HepG2 (cell line): Measurements from ENCODE around the gene HAGHL. TPM values are rescaled to one million over a fixed set of nuclear protein-coding genes. Genes with fewer than 3 reads are reported as not detected.

Source experiments
- DMTF1 ChIP-seq: sonication (generic); formaldehyde crosslinking; IDR thresholded peaks from 2 replicates; pipeline ENCODE4 v1.4.0; 2020; ENCODE audit warnings: mild to moderate bottlenecking, missing genetic modification reagents
- EP300 ChIP-seq, 3 experiments: sonication (generic) in 1 of 3; formaldehyde crosslinking in 1 of 3; IDR thresholded peaks; 2 replicates each; pipeline versions ENCODE4 v1.5.1 to v1.6.1; 2011 to 2020; ENCODE audit warnings: low read depth in 2 of 3, low read length in 2 of 3, borderline replicate concordance in 1 of 3, improper control_type of control experiment in 1 of 3, mild to moderate bottlenecking in 1 of 3, missing genetic modification reagents in 1 of 3, moderate library complexity in 1 of 3
- HDAC6 ChIP-seq: fragments of 200-600 bp; sonication (generic); IDR thresholded peaks from 2 replicates; pipeline ENCODE4 v1.7.0; 2017; ENCODE audit warnings: mild to moderate bottlenecking, antibody characterized with exemption, low read length, low read depth
- MLLT10 ChIP-seq: sonication (generic); formaldehyde crosslinking; IDR thresholded peaks from 2 replicates; pipeline ENCODE4 v1.4.0; 2020; ENCODE audit warnings: missing genetic modification reagents
- PCBP2 ChIP-seq: fragments of 200-400 bp; formaldehyde crosslinking; optimal IDR thresholded peaks from 2 replicates; pipeline ENCODE3; 2018; ENCODE audit warnings: low read length, low read depth; ENCODE audit not compliant: poor library complexity, severe bottlenecking
- SIX1 ChIP-seq: sonication (generic); formaldehyde crosslinking; IDR thresholded peaks from 2 replicates; pipeline ENCODE4 v1.4.0; 2020; ENCODE audit warnings: missing genetic modification reagents, borderline replicate concordance
- SNAPC2 ChIP-seq: sonication (generic); formaldehyde crosslinking; IDR thresholded peaks from 2 replicates; pipeline ENCODE4 v1.8.1; 2022; ENCODE audit warnings: mild to moderate bottlenecking, missing genetic modification reagents
- TARDBP ChIP-seq: sonication (generic); formaldehyde crosslinking; IDR thresholded peaks from 2 replicates; pipeline ENCODE4 v1.8.0; 2022; ENCODE audit warnings: mild to moderate bottlenecking, missing genetic modification reagents
- TBX2 ChIP-seq: sonication (generic); formaldehyde crosslinking; IDR thresholded peaks from 2 replicates; pipeline ENCODE4 v1.5.0; 2020; ENCODE audit warnings: missing genetic modification reagents, mild to moderate bottlenecking, borderline replicate concordance
- ZBTB46 ChIP-seq: sonication (generic); formaldehyde crosslinking; IDR thresholded peaks from 2 replicates; pipeline ENCODE4 v1.4.0; 2020; ENCODE audit warnings: mild to moderate bottlenecking, missing genetic modification reagents, borderline replicate concordance
- ZBTB7B ChIP-seq: sonication (generic); formaldehyde crosslinking; IDR thresholded peaks from 2 replicates; pipeline ENCODE4 v1.4.0; 2020; ENCODE audit warnings: missing genetic modification reagents
- ZFAT ChIP-seq: sonication (generic); formaldehyde crosslinking; conservative IDR thresholded peaks from 2 replicates; pipeline ENCODE4 v1.8.1; 2023; ENCODE audit warnings: missing genetic modification reagents, inconsistent platforms
- ZFP91 ChIP-seq: sonication (generic); formaldehyde crosslinking; IDR thresholded peaks from 2 replicates; pipeline ENCODE4 v1.9.0; 2022; ENCODE audit warnings: missing genetic modification reagents, mild to moderate bottlenecking, borderline replicate concordance
- ZNF510 ChIP-seq: sonication (generic); formaldehyde crosslinking; IDR thresholded peaks from 2 replicates; pipeline ENCODE4 v1.4.0; 2020; ENCODE audit warnings: low read depth, mild to moderate bottlenecking, missing genetic modification reagents
- ZNF513 ChIP-seq: sonication (generic); formaldehyde crosslinking; conservative IDR thresholded peaks from 2 replicates; pipeline ENCODE4 v1.5.0; 2020; ENCODE audit warnings: missing genetic modification reagents
- ZNF850 ChIP-seq: sonication (generic); formaldehyde crosslinking; conservative IDR thresholded peaks from 2 replicates; pipeline ENCODE4 v1.9.0; 2021; ENCODE audit warnings: mild to moderate bottlenecking, missing genetic modification reagents
- polyA plus RNA-seq, 8 experiments: library from polyadenylated mRNA; depleted of rRNA in 3 of 8; stranded (reverse) in 7 of 8; unstranded in 1 of 8; fragments of >200 nt; fragmentation: Illumina TruSeq in 4 of 8; extraction: Trizol in 4 of 8; gene quantifications; 2 replicates each; pipeline versions ENCODE4 v1.2.1 to v1.2.3, GENCODE V29; 2011 to 2016; ENCODE audit warnings: low read depth in 4 of 8, missing spikeins in 1 of 8, mixed read lengths in 1 of 8; ENCODE audit not compliant: insufficient read depth in 1 of 8
- total RNA-seq, 5 experiments: library from RNA; depleted of rRNA; stranded (reverse); fragments of >200 nt; fragmentation: Illumina TruSeq; extraction: Trizol; gene quantifications; 2 replicates each; pipeline ENCODE4 v1.2.3, GENCODE V29; 2016; ENCODE audit warnings: low read depth in 1 of 5
- TF ChIP-seq, protein P1 (sequence below): sonication (generic); formaldehyde crosslinking; IDR thresholded peaks from 2 replicates; pipeline ENCODE4 v1.5.0; 2020; ENCODE audit warnings: missing genetic modification reagents, mild to moderate bottlenecking, borderline replicate concordance
- TF ChIP-seq, protein P2 (sequence below): sonication (generic); formaldehyde crosslinking; IDR thresholded peaks from 2 replicates; pipeline ENCODE4 v1.8.1; 2023; ENCODE audit warnings: mild to moderate bottlenecking, inconsistent platforms, moderate library complexity, missing genetic modification reagents, borderline replicate concordance

Gene HAGHL
- total and polyA plus RNA-seq, 2 of the 13 experiments (the other 11 are each of a cell fraction or from before 2014, with no cell fraction given): 3.4 to 8.4 TPM

- no peak for TF ChIP-seq DMTF1 (CRISPR knock-in tag)
- TF ChIP-seq ZNF513: no peak
- TF ChIP-seq ZNF510 (CRISPR knock-in tag): no peak
- TF ChIP-seq MLLT10 (CRISPR knock-in tag): no peak
- TF ChIP-seq ZNF850 (CRISPR knock-in tag): no peak
- peak; percentile 55; the same call in 1 of the 2 replicates for TF ChIP-seq ZBTB46 (CRISPR knock-in tag)
- TF ChIP-seq EP300 (IDR thresholded peaks at IDR 0.05; ENCODE audit: low read depth in 2 of 2, low read length in 2 of 2): no peak
- TF ChIP-seq EP300 (CRISPR knock-in tag; IDR thresholded peaks at IDR 0.05; ENCODE audit: borderline replicate concordance): no peak
- TF ChIP-seq ZFAT: no peak
- TF ChIP-seq PCBP2: no peak
- no peak for TF ChIP-seq SNAPC2
- peak; percentile 66; the same call in 1 of the 2 replicates for TF ChIP-seq TARDBP (CRISPR knock-in tag)
- TF ChIP-seq, protein P1, sequence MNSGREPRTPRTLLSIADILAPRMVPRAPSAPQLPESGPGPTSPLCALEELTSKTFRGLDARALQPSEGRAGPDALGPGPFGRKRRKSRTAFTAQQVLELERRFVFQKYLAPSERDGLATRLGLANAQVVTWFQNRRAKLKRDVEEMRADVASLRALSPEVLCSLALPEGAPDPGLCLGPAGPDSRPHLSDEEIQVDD (CRISPR knock-in tag): no peak
- no peak for TF ChIP-seq SIX1 (CRISPR knock-in tag)
- TF ChIP-seq TBX2 (CRISPR knock-in tag): peak; percentile 65
- TF ChIP-seq ZBTB7B: peak; percentile 81
- TF ChIP-seq, protein P2, sequence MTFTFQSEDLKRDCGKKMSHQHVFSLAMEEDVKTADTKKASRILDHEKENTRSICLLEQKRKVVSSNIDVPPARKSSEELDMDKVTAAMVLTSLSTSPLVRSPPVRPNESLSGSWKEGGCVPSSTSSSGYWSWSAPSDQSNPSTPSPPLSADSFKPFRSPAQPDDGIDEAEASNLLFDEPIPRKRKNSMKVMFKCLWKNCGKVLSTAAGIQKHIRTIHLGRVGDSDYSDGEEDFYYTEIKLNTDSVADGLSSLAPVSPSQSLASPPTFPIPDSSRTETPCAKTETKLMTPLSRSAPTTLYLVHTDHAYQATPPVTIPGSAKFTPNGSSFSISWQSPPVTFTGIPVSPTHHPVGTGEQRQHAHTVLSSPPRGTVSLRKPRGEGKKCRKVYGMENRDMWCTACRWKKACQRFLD (CRISPR knock-in tag): no peak
- TF ChIP-seq ZFP91: peak; percentile 77
- no peak for TF ChIP-seq HDAC6
Observed at GRCh38 chr16:678858-679813, 47.8 kb upstream of the HAGHL start (continued).
